Activated CD8-positive, alpha-beta memory T cell treated with anti-CD3 and anti-CD28 coated beads for 1 hour (primary cell): ENCODE results near the gene PPP1R3F.
A peak's percentile ranks its signal among the peaks of the same experiment; 100 is the strongest.

ENCODE experiments used
- DNase-seq, 2 donors: peaks; one replicate each; pipeline ENCODE4 v3.0.0-alpha.2; 2020; ENCODE audit warnings: low read depth in 1 of 2; ENCODE audit errors: extremely low read depth in 1 of 2

The PPP1R3F gene

GRCh38 chrX:49269767-49270248, at the start of gene PPP1R3F:
Gene PPP1R3F, plus strand, starts transcription at chrX:49269793. Its CDS starts 77 bp downstream, at chrX:49269870.
- DNase-seq: peak in 1 of 2 donors; percentile 21

- no peak for DNase-seq
These were observed 49.5 kb upstream of the PPP1R3F start for GRCh38 chrX:49220100-49220499.

- no peak for DNase-seq
These were observed 47.7 kb upstream of the PPP1R3F start for GRCh38 chrX:49221868-49222267.

- DNase-seq: no peak
These were observed 43.7 kb upstream of the PPP1R3F start for GRCh38 chrX:49225858-49226257.

GRCh38 chrX:49226946-49227345, 42.6 kb upstream of the PPP1R3F start:
- no peak for DNase-seq

- no peak for DNase-seq
These were observed 41.9 kb upstream of the PPP1R3F start for GRCh38 chrX:49227726-49228125.

GRCh38 chrX:49228185-49228584, 41.4 kb upstream of the PPP1R3F start:
- no peak for DNase-seq

GRCh38 chrX:49230500-49231232, 38.9 kb upstream of the PPP1R3F start:
- peak in 1 of 2 donors; percentile 33 for DNase-seq

GRCh38 chrX:49231333-49232000, 38.1 kb upstream of the PPP1R3F start:
- no peak for DNase-seq

GRCh38 chrX:49232525-49232924, 37.1 kb upstream of the PPP1R3F start:
- no peak for DNase-seq

- no peak for DNase-seq
These were observed 36.4 kb upstream of the PPP1R3F start, which contains the start of gene CACNA1F for GRCh38 chrX:49233176-49233575. Gene CACNA1F, minus strand, starts transcription at chrX:49233340. Its CDS starts 31 bp downstream, at chrX:49233309.

- no peak for DNase-seq
These were observed 35.6 kb upstream of the PPP1R3F start for GRCh38 chrX:49233887-49234555.

- no peak for DNase-seq
These were observed 32.5 kb upstream of the PPP1R3F start for GRCh38 chrX:49237060-49237459.

GRCh38 chrX:49238735-49239134, 30.9 kb upstream of the PPP1R3F start:
- DNase-seq: no peak

GRCh38 chrX:49242545-49243066, 27.0 kb upstream of the PPP1R3F start:
- DNase-seq: no peak

GRCh38 chrX:49243166-49243565, 26.4 kb upstream of the PPP1R3F start:
- DNase-seq: no peak

- DNase-seq: no peak
These were observed 25.4 kb upstream of the PPP1R3F start for GRCh38 chrX:49244207-49244606.

GRCh38 chrX:49246541-49246940, 23.1 kb upstream of the PPP1R3F start:
- no peak for DNase-seq

GRCh38 chrX:49247346-49247745, 22.2 kb upstream of the PPP1R3F start:
- DNase-seq: no peak

- DNase-seq: no peak
These were observed 21.4 kb upstream of the PPP1R3F start for GRCh38 chrX:49247916-49248811.
